CD4-positive, alpha-beta T cell treated with Interleukin-6 for 4 hours (primary cell): ENCODE results near the gene TSPY4.
"Not testable (repeated sequence)": the region's sequence is repeated elsewhere in the genome, so short reads cannot be mapped to it uniquely, and the experiment has no call there.

Source experiments
- DNase-seq: peaks from one replicate; pipeline ENCODE4 v3.0.0-alpha.2; 2020; ENCODE audit warnings: mixed read lengths

The TSPY4 gene, protein sequence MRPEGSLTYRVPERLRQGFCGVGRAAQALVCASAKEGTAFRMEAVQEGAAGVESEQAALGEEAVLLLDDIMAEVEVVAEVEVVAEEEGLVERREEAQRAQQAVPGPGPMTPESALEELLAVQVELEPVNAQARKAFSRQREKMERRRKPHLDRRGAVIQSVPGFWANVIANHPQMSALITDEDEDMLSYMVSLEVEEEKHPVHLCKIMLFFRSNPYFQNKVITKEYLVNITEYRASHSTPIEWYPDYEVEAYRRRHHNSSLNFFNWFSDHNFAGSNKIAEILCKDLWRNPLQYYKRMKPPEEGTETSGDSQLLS

GRCh38 chrY:9337164-9337563 is at the start of gene TSPY4:
Gene TSPY4 (plus strand): TSS chrY:9337464. CDS start chrY:9337510, 46 bp downstream.
- not testable (repeated sequence) for DNase-seq

GRCh38 chrY:9320996-9321395 is 16.3 kb upstream of the TSPY4 start:
- no peak for DNase-seq

GRCh38 chrY:9357497-9357896 is 20.2 kb downstream of the TSPY4 start, which contains the start of gene TSPY8:
Gene TSPY8 (plus strand): TSS chrY:9357797. CDS start chrY:9357843, 46 bp downstream.
- DNase-seq, result not testable (repeated sequence)
